Fibroblast of mammary gland (primary cell): ENCODE data around the gene LRMDA.

ENCODE experiments used
- DNase-seq: peaks from one replicate; pipeline ENCODE4 v3.0.0-alpha.2; 2010; ENCODE audit warnings: low read depth
- H3K4me3 ChIP-seq: 2 replicates; pipeline ENCODE4 v1.5.1; 2011; ENCODE audit warnings: low read depth, mild to moderate bottlenecking, low read length, moderate library complexity; ENCODE audit not compliant: control insufficient read depth
- TF ChIP-seq, protein P1 (sequence below): conservative IDR thresholded peaks from 2 replicates; pipeline ENCODE4 v1.5.1; 2011; ENCODE audit warnings: low read depth, low read length, inconsistent platforms; ENCODE audit not compliant: control insufficient read depth, insufficient read depth

Gene LRMDA

DNA sequence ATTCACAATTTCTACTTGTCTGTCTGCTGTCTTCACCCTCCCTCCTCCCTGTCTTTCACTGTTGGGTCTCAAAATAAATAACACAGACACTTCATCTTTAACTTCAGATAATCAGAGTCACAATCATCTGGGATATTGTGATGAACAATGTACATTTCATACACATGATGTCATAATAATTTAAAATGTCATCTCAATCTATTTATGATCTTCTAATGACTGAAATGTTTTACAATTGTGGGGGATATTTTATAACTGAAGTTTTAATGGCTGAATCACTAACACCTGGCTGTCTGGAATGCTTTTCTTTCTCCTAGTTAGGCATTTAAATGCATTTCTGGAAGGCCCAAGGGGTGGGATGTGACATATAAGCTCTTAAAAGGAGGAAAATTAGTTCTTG, 859.8 kb downstream of the LRMDA start:
- TF ChIP-seq, protein P1, sequence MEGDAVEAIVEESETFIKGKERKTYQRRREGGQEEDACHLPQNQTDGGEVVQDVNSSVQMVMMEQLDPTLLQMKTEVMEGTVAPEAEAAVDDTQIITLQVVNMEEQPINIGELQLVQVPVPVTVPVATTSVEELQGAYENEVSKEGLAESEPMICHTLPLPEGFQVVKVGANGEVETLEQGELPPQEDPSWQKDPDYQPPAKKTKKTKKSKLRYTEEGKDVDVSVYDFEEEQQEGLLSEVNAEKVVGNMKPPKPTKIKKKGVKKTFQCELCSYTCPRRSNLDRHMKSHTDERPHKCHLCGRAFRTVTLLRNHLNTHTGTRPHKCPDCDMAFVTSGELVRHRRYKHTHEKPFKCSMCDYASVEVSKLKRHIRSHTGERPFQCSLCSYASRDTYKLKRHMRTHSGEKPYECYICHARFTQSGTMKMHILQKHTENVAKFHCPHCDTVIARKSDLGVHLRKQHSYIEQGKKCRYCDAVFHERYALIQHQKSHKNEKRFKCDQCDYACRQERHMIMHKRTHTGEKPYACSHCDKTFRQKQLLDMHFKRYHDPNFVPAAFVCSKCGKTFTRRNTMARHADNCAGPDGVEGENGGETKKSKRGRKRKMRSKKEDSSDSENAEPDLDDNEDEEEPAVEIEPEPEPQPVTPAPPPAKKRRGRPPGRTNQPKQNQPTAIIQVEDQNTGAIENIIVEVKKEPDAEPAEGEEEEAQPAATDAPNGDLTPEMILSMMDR: no peak
- no peak overlapping the region for H3K4me3 ChIP-seq
- no peak for DNase-seq

DNA sequence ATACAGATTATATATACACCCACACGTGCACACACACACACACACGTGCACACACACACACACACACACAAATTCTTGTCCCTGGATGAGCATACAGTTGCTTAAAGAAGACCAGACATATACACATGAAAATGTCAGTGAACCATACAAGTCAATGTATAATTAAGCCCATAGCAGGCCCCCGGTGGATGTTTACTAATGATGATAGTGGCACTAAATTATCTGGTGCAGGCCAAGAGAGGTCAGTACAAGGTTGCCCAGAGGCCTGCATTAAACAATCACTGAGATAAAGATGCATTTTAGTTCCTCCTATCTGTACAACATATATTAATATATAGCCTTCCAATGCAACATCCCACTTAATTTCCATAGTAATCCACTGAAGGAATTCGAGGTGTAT, 860.5 kb downstream of the LRMDA start:
- H3K4me3 ChIP-seq: no peak overlapping the region
- DNase-seq: no peak
- TF ChIP-seq, protein P1: no peak

DNA sequence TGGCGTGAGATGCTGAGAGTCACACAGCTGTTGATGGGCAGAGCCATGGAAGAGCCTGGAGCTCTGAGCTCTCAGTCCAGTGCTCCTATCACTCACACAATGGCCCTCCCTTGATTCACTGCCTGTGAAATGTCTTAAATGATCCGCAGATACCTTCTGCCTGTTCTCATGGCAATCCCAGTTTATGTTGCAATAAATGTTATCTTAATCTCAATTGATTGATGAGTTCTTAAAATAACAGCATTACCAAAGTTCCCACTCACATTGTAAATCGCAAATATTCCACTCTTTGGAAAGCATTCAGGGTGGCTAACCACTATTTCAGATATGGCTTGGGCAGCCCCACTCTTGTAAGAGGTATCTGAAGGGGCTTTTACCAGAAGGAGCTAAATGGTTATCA, 865.5 kb downstream of the LRMDA start:
- no peak overlapping the region for H3K4me3 ChIP-seq
- TF ChIP-seq, protein P1: no peak
- no peak for DNase-seq

DNA sequence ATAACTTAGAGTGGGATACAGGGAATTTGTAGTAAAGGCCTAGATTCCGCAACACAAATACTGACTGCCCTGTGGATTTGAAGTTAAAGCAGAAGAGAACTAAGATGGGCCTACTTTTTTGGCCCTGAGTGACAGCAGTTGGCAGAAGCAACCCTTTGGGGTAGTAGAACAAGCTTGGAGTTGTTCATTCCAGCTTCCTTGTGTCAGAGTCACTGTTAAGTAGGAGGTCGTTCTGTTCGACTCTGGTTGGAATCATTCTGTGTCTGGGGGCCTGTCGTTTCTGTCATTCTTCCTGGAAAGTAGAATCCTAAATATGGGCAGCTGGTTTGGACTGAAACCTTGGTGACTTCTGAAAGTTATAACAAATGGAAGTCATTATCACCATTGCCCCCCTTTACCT, 865.9 kb downstream of the LRMDA start:
- no peak overlapping the region for H3K4me3 ChIP-seq
- DNase-seq: no peak
- TF ChIP-seq, protein P1: no peak

DNA sequence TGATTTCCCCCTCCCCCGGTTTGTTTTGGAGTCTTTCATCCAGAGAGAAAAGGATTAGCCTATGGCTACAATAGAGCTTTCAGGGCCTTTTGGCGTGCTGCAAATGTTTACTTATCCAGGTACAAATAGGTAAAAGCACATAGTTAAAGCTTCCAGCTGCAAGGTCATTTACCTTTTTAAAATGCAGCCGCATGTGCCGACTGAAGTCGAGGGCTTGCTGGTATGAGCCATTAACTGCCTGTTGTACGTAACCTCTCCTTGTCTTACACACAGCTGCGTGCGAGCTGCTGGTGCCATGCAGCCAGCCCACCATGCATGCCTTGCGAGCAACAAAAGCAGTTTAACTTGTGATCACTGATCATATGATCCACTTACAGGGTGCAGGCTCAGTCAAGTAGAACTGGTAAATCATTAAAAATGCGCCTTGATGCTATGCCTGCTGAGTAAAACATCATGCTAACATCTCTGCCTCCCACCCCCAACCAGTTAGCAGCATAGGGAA, 866.4 kb downstream of the LRMDA start:
- TF ChIP-seq, protein P1: no peak
- DNase-seq: no peak
- no peak overlapping the region for H3K4me3 ChIP-seq

DNA sequence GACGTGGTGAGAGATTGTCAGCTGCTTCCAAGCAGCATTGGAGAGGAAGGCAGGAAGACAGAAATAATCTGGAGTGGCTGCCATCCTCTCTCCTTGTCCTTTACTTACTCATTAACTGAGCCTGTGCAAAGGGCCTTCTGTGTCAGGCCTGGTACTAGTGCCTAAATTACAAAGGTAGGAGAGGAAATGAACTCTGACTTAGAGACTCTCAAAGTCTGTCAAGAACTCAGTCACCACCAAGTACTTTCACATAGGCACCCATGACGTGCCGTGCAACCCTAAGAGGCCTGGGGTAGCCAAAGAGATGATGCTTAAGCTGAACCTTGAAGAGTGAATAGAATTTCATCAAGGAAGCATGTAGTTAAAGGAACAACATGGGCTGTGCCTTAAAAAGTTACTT, 866.9 kb downstream of the LRMDA start:
- H3K4me3 ChIP-seq: no peak overlapping the region
- no peak for DNase-seq
- TF ChIP-seq, protein P1: no peak

DNA sequence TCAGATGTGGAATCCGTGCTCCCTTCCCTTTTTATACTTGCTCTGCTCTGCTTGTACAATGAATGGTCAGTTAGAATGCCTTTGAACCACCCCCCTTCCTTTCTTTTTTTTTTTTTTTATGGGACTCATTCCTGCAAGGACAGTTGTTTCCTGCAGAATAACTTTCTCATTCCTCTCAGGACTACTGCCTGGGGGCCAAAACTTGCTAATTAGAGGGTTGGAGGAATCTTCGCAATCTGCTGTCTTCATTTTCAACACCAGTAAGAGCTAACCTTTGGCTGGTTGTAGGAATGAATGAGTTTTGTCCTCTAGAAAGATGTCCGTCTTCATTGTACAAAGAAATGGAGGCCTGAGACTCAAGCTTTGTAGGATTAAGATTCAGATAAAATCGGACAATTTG, 868.1 kb downstream of the LRMDA start:
- TF ChIP-seq, protein P1: no peak
- H3K4me3 ChIP-seq: no peak overlapping the region
- DNase-seq: no peak
